ENCODE results near the gene CD300A.

The CD300A gene

GRCh38 chr17:74522381-74523105, 56.1 kb downstream of the CD300A start:
- no peak for DNase-seq

- no peak for DNase-seq
Observed at GRCh38 chr17:74523308-74523707, 56.9 kb downstream of the CD300A start.

DNA sequence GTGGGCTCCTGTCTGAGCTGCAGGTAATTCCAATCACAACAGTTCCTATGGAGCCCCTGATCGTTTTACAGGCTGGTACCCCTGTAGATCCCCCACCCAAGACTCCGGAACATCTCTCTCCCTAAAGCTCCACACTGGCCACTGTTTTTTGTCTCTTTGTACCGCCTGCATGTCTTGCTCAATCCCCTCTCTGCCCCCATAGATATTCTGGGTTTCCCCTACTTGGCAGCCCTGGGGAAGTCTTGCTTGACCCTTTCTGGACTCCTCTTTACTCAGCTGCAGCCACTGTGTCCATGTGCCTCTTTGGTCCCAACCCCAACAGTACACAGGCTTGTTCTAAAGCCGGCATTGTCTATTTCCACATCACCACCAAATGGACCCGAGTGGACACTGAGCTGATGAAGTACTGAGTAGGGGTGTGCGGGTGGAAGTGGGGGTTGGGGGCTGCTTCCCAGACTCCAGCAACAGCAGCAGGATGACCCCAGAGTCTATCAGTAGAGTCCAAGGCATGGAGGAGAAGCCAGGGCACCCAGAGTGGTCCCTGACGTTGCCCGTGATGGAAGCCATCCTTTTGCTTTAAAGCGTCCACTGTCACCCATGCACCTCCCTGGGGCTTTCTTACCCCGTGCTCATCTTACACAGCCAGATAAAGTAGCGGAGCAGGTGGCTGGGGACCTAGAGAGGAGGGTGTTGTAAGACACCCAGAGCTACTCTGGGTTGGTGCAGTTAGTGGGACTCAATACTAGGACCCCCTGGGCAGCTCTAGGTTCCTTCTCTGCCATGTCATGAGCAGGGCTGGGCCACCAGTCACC, 58.4 kb downstream of the CD300A start:
- DNase-seq: no peak

DNA sequence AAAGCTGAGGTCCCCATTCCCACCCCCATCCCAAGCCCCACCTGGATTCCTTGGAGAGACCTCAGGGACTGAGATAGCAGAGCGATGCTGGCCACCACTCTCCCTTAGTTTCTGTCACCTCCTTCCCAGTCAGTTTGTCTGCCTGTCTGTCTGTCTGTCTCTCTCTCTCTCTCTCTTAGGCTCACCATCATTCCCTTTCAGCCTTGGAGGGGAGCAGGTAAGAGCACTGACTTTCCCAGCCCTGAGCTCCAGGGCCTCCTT, 59.0 kb downstream of the CD300A start:
- DNase-seq: no peak

DNA sequence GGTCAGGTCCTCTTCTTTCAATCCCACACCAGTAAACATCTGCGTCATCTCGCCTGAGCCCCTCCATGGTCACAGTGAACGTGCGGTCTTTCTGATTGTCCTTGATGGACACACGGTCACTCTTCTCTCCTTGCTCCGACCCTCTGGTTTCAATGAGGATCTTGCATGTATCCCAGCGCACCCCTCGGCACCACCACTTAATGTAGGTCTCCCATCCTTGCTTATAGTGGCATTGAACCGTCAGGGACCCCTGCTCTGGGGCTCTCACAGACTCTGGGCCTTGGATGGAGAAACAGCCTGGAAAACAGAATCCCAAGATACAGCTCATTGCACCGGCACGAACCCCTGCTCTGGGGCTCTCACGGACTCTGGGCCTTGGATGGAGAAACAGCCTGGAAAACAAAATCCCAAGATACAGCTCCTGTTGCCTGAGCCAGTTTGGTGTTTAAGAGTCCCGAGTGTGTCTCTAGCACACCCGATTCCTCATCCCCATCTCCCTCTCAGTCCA, 59.4 kb downstream of the CD300A start:
- no peak for DNase-seq

DNA sequence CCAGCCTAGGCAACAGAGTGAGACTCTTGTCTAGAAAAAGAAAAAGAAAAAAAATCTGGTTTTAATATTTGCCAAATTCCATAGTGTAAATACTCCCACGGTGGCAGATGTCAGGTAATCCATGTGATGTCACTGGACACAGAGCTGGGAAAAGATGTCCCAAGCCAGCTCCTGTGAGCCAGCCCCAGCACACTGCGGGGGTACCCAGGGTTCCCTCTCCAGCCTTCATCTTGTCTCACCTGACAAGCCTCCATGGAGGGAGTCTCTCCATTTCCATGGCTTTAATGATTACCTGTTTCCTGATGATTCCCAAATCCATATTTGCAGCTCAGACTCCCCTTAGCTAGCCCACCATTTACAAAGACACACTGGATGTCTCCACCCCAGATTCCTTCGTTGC, 60.2 kb downstream of the CD300A start:
- DNase-seq: no peak

GRCh38 chr17:74527081-74527480, 60.6 kb downstream of the CD300A start:
- DNase-seq: no peak

DNA sequence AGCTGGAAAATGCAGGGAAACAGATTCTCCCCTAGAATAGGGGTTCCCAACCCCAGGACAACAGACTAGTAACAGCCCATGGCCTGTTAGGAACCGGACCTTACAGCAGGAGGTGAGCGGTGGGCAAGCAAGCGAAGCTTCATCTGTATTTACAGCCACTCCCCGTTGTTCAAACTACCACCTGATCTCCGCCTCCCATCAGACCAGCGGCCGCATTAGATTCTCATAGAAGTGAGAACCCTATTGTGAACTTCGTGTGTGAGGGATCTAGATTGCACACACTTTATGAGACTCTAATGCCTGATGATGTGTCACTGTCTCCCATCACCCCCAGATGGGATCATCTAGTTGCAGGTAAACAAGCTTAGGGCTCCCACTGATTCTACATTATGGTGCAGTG, 61.3 kb downstream of the CD300A start:
- no peak for DNase-seq

DNA sequence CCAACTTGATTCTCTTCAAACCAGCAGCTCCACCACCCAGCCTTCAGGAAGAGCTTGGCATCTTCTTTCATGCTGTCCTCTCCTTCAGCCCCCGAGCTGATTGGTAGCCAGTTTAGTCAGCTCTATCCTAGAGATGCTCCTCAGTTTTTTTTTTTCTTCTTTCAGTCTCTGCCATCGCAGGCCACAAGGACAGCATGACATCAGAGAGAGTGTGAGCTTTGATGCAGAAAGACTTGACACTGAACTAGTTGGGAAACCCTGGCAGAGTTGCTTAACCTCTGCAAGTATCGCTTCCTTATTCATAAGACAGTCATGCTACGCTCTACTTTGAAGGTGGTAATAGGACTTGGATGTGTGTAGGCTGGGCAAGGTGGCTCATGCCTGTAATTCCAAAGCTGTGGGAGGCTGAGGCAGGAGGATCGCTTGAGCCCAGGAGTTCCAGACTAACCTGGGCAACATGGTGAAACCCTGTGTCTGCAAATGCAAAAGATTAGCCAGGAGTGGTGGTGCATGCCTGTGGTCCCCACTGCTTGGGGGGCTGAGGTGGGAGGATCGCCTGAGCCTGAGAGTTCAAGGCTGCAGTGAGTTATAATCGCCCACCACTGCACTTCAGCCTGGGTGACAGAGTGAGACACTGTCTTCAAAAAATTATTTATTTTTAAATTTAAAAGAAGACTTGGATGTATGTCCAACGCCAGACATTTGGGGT, 62.2 kb downstream of the CD300A start:
- no peak for DNase-seq

DNA sequence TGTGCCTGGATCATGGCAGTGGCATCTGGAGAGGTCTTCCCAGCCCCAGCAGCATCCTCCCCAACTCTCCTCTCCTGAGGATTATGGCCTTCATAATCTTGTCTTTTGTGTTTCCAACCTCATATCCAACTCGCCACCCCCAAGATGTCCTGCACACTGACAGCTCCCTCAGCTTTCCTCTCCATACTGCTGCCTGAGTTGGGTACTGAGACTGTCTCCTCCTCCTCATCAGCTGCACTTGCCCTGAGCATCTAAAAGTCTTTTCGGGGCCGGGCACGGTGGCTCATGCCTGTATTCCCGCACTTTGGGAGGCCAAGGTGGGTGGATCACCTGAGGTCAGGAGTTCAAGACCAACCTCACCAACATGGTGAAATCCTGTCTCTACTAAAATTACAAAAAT, 62.8 kb downstream of the CD300A start:
- no peak for DNase-seq

GRCh38 chr17:74530831-74531150, 64.4 kb downstream of the CD300A start:
- DNase-seq: no peak

GRCh38 chr17:74531231-74531761, 64.9 kb downstream of the CD300A start, which contains the start of gene CD300LB:
Gene CD300LB (minus strand): TSS chr17:74531475. CDS start chr17:74531350, 125 bp downstream.
- no peak for DNase-seq

GRCh38 chr17:74532115-74532514, 65.7 kb downstream of the CD300A start:
- no peak for DNase-seq

Data from NCI-H1417 (cell line).